ENCODE data around the gene USP17L26.
"Not testable (repeated sequence)": the region's sequence is repeated elsewhere in the genome, so short reads cannot be mapped to it uniquely, and the experiment has no call there.

USP17L26 gene

GRCh38 chr4:9350866-9351265, 16.4 kb downstream of the USP17L26 start:
- DNase-seq; H3K9me3 ChIP-seq (ENCODE audit: control extremely low read depth in 1 of 5, control insufficient read depth in 4 of 5, insufficient read depth in 2 of 5, low read depth in 1 of 5, low read length in 4 of 5); H3K36me3 ChIP-seq (ENCODE audit: control insufficient read depth in 4 of 4, insufficient read depth in 4 of 4, low read length in 3 of 4); POLR2A ChIA-PET; CTCF ChIA-PET; H3K27me3 ChIP-seq (replicated peaks in 2 of 5; ENCODE audit: control insufficient read depth in 4 of 5, insufficient read depth in 5 of 5, low read length in 4 of 5); H3K4me1 ChIP-seq (ENCODE audit: control extremely low read depth in 1 of 4, control insufficient read depth in 4 of 4, insufficient read depth in 4 of 4, low read length in 3 of 4); H3K27ac ChIP-seq (ENCODE audit: insufficient read depth in 1 of 2, low read depth in 1 of 2, low read length in 2 of 2, poor library complexity in 1 of 2, severe bottlenecking in 2 of 2); H3K4me3 ChIP-seq (ENCODE audit: control insufficient read depth in 1 of 7, extremely low read depth in 1 of 7, insufficient read depth in 4 of 7, low read depth in 2 of 7, low read length in 6 of 7): not testable (repeated sequence)
- no CpG with 5 or more reads among the region's 18 CpGs for WGBS (ENCODE audit: insufficient coverage)

GRCh38 chr4:9353338-9353737, 18.9 kb downstream of the USP17L26 start, which contains the start of gene USP17L29:
Gene USP17L29 (plus strand): TSS chr4:9353638. CDS start chr4:9353638, 0 bp downstream.
- POLR2A ChIA-PET; CTCF ChIA-PET; H3K27ac ChIP-seq (ENCODE audit: insufficient read depth in 1 of 2, low read depth in 1 of 2, low read length in 2 of 2, poor library complexity in 1 of 2, severe bottlenecking in 2 of 2); H3K27me3 ChIP-seq (replicated peaks in 2 of 5; ENCODE audit: control insufficient read depth in 4 of 5, insufficient read depth in 5 of 5, low read length in 4 of 5); H3K36me3 ChIP-seq (ENCODE audit: control insufficient read depth in 4 of 4, insufficient read depth in 4 of 4, low read length in 3 of 4); H3K4me3 ChIP-seq (ENCODE audit: control insufficient read depth in 1 of 7, extremely low read depth in 1 of 7, insufficient read depth in 4 of 7, low read depth in 2 of 7, low read length in 6 of 7); H3K4me1 ChIP-seq (ENCODE audit: control extremely low read depth in 1 of 4, control insufficient read depth in 4 of 4, insufficient read depth in 4 of 4, low read length in 3 of 4); H3K9me3 ChIP-seq (ENCODE audit: control extremely low read depth in 1 of 5, control insufficient read depth in 4 of 5, insufficient read depth in 2 of 5, low read depth in 1 of 5, low read length in 4 of 5); DNase-seq: not testable (repeated sequence)
- no CpG with 5 or more reads among the region's 15 CpGs for WGBS (ENCODE audit: insufficient coverage)

- WGBS (ENCODE audit: insufficient coverage): no CpG with 5 or more reads among the region's 15 CpGs
- CTCF ChIA-PET; H3K4me1 ChIP-seq (ENCODE audit: control extremely low read depth in 1 of 4, control insufficient read depth in 4 of 4, insufficient read depth in 4 of 4, low read length in 3 of 4); H3K27me3 ChIP-seq (replicated peaks in 2 of 5; ENCODE audit: control insufficient read depth in 4 of 5, insufficient read depth in 5 of 5, low read length in 4 of 5); H3K4me3 ChIP-seq (ENCODE audit: control insufficient read depth in 1 of 7, extremely low read depth in 1 of 7, insufficient read depth in 4 of 7, low read depth in 2 of 7, low read length in 6 of 7); H3K36me3 ChIP-seq (ENCODE audit: control insufficient read depth in 4 of 4, insufficient read depth in 4 of 4, low read length in 3 of 4); H3K9me3 ChIP-seq (ENCODE audit: control extremely low read depth in 1 of 5, control insufficient read depth in 4 of 5, insufficient read depth in 2 of 5, low read depth in 1 of 5, low read length in 4 of 5); POLR2A ChIA-PET; H3K27ac ChIP-seq (ENCODE audit: insufficient read depth in 1 of 2, low read depth in 1 of 2, low read length in 2 of 2, poor library complexity in 1 of 2, severe bottlenecking in 2 of 2); DNase-seq: not testable (repeated sequence)
These were observed 28.4 kb downstream of the USP17L26 start, which contains the start of gene USP17L30 for GRCh38 chr4:9362829-9363228. Gene USP17L30 (plus strand): TSS chr4:9363129. CDS start chr4:9363129, 0 bp downstream.

- H3K4me1 ChIP-seq (ENCODE audit: control extremely low read depth in 1 of 4, control insufficient read depth in 4 of 4, insufficient read depth in 4 of 4, low read length in 3 of 4); DNase-seq; H3K27ac ChIP-seq (ENCODE audit: insufficient read depth in 1 of 2, low read depth in 1 of 2, low read length in 2 of 2, poor library complexity in 1 of 2, severe bottlenecking in 2 of 2); H3K27me3 ChIP-seq (replicated peaks in 2 of 5; ENCODE audit: control insufficient read depth in 4 of 5, insufficient read depth in 5 of 5, low read length in 4 of 5); H3K9me3 ChIP-seq (ENCODE audit: control extremely low read depth in 1 of 5, control insufficient read depth in 4 of 5, insufficient read depth in 2 of 5, low read depth in 1 of 5, low read length in 4 of 5); POLR2A ChIA-PET; H3K36me3 ChIP-seq (ENCODE audit: control insufficient read depth in 4 of 4, insufficient read depth in 4 of 4, low read length in 3 of 4); H3K4me3 ChIP-seq (ENCODE audit: control insufficient read depth in 1 of 7, extremely low read depth in 1 of 7, insufficient read depth in 4 of 7, low read depth in 2 of 7, low read length in 6 of 7); CTCF ChIA-PET: not testable (repeated sequence)
- WGBS (ENCODE audit: insufficient coverage): 100% methylated on average over 1 of the region's 1 CpG
These were observed 45.4 kb downstream of the USP17L26 start for GRCh38 chr4:9379881-9380280.

- H3K36me3 ChIP-seq (ENCODE audit: control insufficient read depth in 4 of 4, insufficient read depth in 4 of 4, low read length in 3 of 4); CTCF ChIA-PET; H3K27me3 ChIP-seq (replicated peaks in 2 of 5; ENCODE audit: control insufficient read depth in 4 of 5, insufficient read depth in 5 of 5, low read length in 4 of 5); H3K27ac ChIP-seq (ENCODE audit: insufficient read depth in 1 of 2, low read depth in 1 of 2, low read length in 2 of 2, poor library complexity in 1 of 2, severe bottlenecking in 2 of 2); H3K9me3 ChIP-seq (ENCODE audit: control extremely low read depth in 1 of 5, control insufficient read depth in 4 of 5, insufficient read depth in 2 of 5, low read depth in 1 of 5, low read length in 4 of 5); H3K4me1 ChIP-seq (ENCODE audit: control extremely low read depth in 1 of 4, control insufficient read depth in 4 of 4, insufficient read depth in 4 of 4, low read length in 3 of 4); POLR2A ChIA-PET: not testable (repeated sequence)
- peak in 2 of 3 donors; percentile 21 to 58 for DNase-seq
- WGBS (ENCODE audit: insufficient coverage): 47% methylated on average over 9 of the region's 36 CpGs
- peak overlapping the region in 5 of 7 experiments; percentile 19 to 77 (median 55) for H3K4me3 ChIP-seq (ENCODE audit: control insufficient read depth in 1 of 7, extremely low read depth in 1 of 7, insufficient read depth in 4 of 7, low read depth in 2 of 7, low read length in 6 of 7)
These were observed 46.6 kb downstream of the USP17L26 start for GRCh38 chr4:9381012-9381534.

- Histone ChIP-seq H3K4me3 (ENCODE audit: control insufficient read depth in 1 of 7, extremely low read depth in 1 of 7, insufficient read depth in 4 of 7, low read depth in 2 of 7, low read length in 6 of 7) (no peak overlapping the region), H3K4me1 (ENCODE audit: control extremely low read depth in 1 of 4, control insufficient read depth in 4 of 4, insufficient read depth in 4 of 4, low read length in 3 of 4) (peaks cover 0 to 9% (median 0%) of the 10 kb centered on the region in 4 experiments), H3K27ac (ENCODE audit: insufficient read depth in 1 of 2, low read depth in 1 of 2, low read length in 2 of 2, poor library complexity in 1 of 2, severe bottlenecking in 2 of 2) (no peak overlapping the region), H3K9me3 (ENCODE audit: control extremely low read depth in 1 of 5, control insufficient read depth in 4 of 5, insufficient read depth in 2 of 5, low read depth in 1 of 5, low read length in 4 of 5) (no peaks in the 10 kb centered on the region), H3K27me3 (replicated peaks in 2 of 5; ENCODE audit: control insufficient read depth in 4 of 5, insufficient read depth in 5 of 5, low read length in 4 of 5) (no peaks in the 10 kb centered on the region), H3K36me3 (ENCODE audit: control insufficient read depth in 4 of 4, insufficient read depth in 4 of 4, low read length in 3 of 4) (no peaks in the 10 kb centered on the region)
- DNase-seq: peak in 1 of 3 donors; percentile 11
- 100% methylated on average over 1 of the region's 1 CpG for WGBS (ENCODE audit: insufficient coverage)
- POLR2A ChIA-PET: no interaction called here
- CTCF ChIA-PET: no interaction called here
These were observed 49.7 kb downstream of the USP17L26 start for GRCh38 chr4:9384126-9384525.

Measured in common myeloid progenitor, CD34-positive (primary cell).